Neutrophil (primary cell): Measurements from ENCODE around the gene USP12.

Source experiments
- H3K27ac ChIP-seq: fragments of 200-600 bp; sonication (generic); 2 replicates; pipeline ENCODE4 v1.5.1; 2016; ENCODE audit warnings: mild to moderate bottlenecking, moderate library complexity
- H3K27me3 ChIP-seq: fragments of 200-600 bp; sonication (generic); 2 replicates; pipeline ENCODE4 v1.6.0; 2016; ENCODE audit warnings: mild to moderate bottlenecking
- H3K36me3 ChIP-seq: fragments of 200-600 bp; sonication (generic); 2 replicates; pipeline ENCODE4 v1.5.1; 2017
- H3K4me1 ChIP-seq, 2 experiments: fragments of 200-600 bp in 1 of 2; sonication (generic) in 1 of 2; 1 replicate in 1 of 2; 2 replicates in 1 of 2; pipeline versions ENCODE4 v1.5.1 to v1.6.1; 2013 to 2016; ENCODE audit warnings: low read depth in 1 of 2, low read length in 1 of 2, mild to moderate bottlenecking in 1 of 2, moderate library complexity in 1 of 2; ENCODE audit not compliant: control insufficient read depth in 1 of 2, insufficient read depth in 1 of 2
- H3K4me3 ChIP-seq, 2 experiments: fragments of 200-600 bp in 1 of 2; sonication (generic) in 1 of 2; 1 replicate in 1 of 2; 2 replicates in 1 of 2; pipeline ENCODE4 v1.5.1; 2013 to 2016; ENCODE audit warnings: low read depth in 1 of 2, low read length in 1 of 2, mild to moderate bottlenecking in 1 of 2, moderate library complexity in 1 of 2
- H3K9me3 ChIP-seq: fragments of 200-600 bp; sonication (generic); 2 replicates; pipeline ENCODE4 v1.5.1; 2016
- TF ChIP-seq, protein P1 (sequence below): fragments of 200-600 bp; sonication (generic); IDR thresholded peaks from 2 replicates; pipeline ENCODE4 v1.5.1; 2016; ENCODE audit warnings: antibody characterized with exemption

The USP12 gene

DNA sequence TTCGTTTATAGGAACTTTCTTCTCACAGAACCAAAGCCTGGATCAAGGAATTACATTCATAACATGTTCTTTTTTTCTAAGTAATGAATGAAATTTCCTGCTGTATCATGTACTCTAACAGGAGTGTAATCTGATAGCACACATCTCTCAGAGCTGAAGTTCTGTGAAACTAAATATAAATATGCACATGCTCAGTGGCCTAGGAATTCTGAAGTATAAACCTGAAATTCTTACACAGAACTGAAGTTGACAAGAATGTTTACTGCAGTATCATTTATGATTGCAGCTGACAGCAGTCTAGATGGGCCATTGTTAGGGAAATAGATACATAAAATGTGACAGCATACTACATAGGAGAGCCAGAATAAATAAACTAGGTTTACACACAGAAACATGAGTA is 54.5 kb downstream of the USP12 start:
- H3K4me3 ChIP-seq = no peak overlapping the region

DNA sequence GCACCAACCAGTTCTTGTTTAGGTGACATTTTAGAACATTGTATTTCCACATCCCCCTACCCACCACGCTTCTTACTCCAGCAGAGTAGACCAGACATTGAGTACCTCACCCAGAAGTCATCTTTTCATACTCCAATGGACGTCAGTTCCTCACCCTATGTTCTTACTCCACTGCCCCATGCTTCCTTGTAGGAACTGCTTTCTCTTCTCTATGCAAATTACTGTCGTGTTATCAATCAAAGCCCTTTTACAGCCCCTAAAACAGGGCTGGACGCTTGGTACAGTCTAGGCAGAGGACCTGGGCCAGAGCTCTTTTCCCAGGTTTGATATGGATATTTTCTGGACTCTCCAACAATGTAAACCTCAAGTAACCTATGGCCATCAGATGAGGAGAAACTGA is 58.2 kb downstream of the USP12 start:
- H3K36me3 ChIP-seq = peaks cover 7% of the 10 kb centered on the region
- no peaks in the 10 kb centered on the region for H3K27me3 ChIP-seq
- H3K4me1 ChIP-seq = no peaks in the 10 kb centered on the region
- H3K4me3 ChIP-seq = no peak overlapping the region
- H3K27ac ChIP-seq = no peak overlapping the region
- no peaks in the 10 kb centered on the region for H3K9me3 ChIP-seq
- TF ChIP-seq, protein P1, sequence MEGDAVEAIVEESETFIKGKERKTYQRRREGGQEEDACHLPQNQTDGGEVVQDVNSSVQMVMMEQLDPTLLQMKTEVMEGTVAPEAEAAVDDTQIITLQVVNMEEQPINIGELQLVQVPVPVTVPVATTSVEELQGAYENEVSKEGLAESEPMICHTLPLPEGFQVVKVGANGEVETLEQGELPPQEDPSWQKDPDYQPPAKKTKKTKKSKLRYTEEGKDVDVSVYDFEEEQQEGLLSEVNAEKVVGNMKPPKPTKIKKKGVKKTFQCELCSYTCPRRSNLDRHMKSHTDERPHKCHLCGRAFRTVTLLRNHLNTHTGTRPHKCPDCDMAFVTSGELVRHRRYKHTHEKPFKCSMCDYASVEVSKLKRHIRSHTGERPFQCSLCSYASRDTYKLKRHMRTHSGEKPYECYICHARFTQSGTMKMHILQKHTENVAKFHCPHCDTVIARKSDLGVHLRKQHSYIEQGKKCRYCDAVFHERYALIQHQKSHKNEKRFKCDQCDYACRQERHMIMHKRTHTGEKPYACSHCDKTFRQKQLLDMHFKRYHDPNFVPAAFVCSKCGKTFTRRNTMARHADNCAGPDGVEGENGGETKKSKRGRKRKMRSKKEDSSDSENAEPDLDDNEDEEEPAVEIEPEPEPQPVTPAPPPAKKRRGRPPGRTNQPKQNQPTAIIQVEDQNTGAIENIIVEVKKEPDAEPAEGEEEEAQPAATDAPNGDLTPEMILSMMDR = no peak

More for the DNA sequence above, 54.5 kb downstream of the USP12 start:
- Histone ChIP-seq H3K27ac (no peak overlapping the region), H3K4me1 (no peaks in the 10 kb centered on the region), H3K9me3 (no peaks in the 10 kb centered on the region), H3K27me3 (no peaks in the 10 kb centered on the region), H3K36me3 (peaks cover 7% of the 10 kb centered on the region)
- TF ChIP-seq, protein P1 = no peak

DNA sequence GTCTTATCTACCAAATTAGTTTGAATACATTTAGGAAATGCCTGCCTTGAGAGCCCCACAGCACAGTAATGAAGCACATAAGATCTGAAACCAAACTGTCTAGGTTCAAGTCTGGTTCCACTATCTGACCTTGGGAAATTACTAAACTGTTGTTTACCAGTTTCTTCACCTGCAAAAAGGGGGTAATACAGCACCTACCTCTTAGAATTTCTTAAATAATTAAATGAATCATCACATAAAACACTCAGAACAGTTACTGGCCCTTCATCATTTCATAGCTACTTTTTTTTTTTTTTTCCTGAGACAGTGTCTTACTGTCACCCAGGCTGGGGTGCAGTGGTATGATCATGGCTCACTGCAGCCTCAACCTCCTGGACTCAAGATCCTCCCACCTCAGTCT is 59.6 kb downstream of the USP12 start:
- Histone ChIP-seq H3K27me3 (no peaks in the 10 kb centered on the region), H3K27ac (no peak overlapping the region), H3K36me3 (peaks cover 7% of the 10 kb centered on the region), H3K4me1 (no peaks in the 10 kb centered on the region), H3K4me3 (no peak overlapping the region), H3K9me3 (no peaks in the 10 kb centered on the region)
- TF ChIP-seq, protein P1 = no peak

DNA sequence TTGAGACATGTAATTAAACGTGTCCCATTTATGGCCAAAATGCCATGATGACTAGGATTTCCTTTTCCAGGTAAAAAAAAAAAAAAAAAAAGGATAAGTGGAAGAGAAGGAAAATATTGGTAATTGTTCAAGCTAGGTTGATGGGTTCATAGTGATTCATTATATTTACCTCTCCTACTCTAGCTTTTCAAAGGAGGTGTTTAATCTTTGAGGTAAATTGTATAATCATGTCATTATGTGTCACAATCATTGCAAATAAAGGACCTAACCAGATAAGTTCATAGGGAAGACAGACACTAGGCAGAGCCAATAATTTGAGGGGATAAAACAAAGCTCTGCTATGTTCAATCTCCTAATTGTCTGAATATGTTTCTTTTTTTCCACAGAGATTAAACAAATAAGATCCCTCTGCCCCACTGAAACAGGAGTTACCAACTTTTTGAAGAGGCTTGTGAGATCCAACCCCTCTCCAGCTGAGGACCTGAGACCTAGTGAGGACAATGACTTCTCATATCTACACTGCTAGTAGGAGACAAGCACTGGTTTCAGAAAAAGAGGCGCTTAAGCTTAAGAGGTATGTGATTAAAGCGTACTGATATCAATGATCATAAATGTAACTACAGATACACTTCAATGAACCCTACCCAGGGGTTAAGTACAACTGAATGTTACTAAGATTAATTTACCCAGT is 61.4 kb downstream of the USP12 start:
- Histone ChIP-seq H3K36me3 (peaks cover 2% of the 10 kb centered on the region), H3K9me3 (no peaks in the 10 kb centered on the region), H3K4me3 (no peak overlapping the region), H3K4me1 (no peaks in the 10 kb centered on the region), H3K27ac (no peak overlapping the region), H3K27me3 (no peaks in the 10 kb centered on the region)
- TF ChIP-seq, protein P1 = no peak

DNA sequence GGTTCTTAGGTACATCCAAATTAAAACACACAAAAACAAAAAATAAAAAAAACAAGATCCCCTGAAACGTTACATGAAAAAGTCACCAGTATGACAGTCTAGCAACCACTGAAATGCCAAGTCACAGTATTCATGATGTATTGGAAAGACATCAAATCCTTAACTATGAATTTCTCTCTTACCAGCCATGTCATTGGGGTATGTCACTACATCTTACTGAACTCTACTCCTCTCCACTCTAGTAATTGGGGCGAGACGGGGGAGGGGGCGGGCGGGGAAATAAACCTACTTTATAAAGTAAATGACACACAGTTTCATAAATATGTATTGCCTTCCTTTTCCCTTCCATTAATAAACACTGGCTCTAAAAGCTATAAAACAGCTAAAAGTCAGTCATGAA is 65.5 kb downstream of the USP12 start:
- Histone ChIP-seq H3K9me3 (no peaks in the 10 kb centered on the region), H3K4me3 (no peak overlapping the region), H3K4me1 (no peaks in the 10 kb centered on the region), H3K27me3 (no peaks in the 10 kb centered on the region), H3K36me3 (no peaks in the 10 kb centered on the region), H3K27ac (no peak overlapping the region)
- TF ChIP-seq, protein P1 = no peak
